ENCODE data around the gene IL18BP.

IL18BP gene

DNA sequence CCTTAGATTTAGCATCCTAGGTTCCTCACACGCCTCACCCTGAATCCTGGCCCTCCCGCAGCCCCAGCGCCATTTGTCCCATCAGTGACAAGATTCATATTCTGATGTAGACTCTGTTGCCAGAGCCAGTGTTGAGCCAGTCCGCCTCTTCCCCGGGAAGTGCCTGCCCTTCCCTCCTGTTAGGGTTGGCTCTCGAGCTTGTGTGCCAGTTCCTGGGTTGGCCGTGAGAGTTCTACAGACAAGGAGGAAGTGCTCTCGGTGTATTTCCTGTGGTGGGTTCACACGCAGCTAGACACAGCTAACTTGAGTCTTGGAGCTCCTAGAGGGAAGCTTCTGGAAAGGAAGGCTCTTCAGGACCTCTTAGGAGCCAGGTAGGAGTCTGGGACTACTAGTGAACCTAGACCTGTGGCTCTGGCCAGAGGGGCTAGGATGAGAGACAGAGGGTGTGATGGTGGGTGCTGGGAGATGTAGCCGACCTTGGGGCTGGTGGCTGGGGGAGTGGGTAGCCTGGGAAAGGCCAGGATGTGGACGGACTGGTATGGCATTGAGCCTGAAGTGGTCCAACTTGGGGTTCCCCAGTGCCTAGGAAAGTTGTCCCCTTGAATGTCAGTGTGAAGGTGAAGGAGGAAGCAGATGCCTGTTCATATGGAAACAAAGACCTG, at the start of gene IL18BP:
IL18BP (plus strand) TSS at position 261 of the 662 bp plus-strand sequence. CDS start 1,076 bp downstream, outside the sequence.
- no peak for TF ChIP-seq GATA1 (IDR thresholded peaks at IDR 0.05; ENCODE audit: low read depth, low read length)
- TF ChIP-seq POLR2A (IDR thresholded peaks at IDR 0.05; ENCODE audit: low read length): no peak
- DNase-seq: no peak

DNA sequence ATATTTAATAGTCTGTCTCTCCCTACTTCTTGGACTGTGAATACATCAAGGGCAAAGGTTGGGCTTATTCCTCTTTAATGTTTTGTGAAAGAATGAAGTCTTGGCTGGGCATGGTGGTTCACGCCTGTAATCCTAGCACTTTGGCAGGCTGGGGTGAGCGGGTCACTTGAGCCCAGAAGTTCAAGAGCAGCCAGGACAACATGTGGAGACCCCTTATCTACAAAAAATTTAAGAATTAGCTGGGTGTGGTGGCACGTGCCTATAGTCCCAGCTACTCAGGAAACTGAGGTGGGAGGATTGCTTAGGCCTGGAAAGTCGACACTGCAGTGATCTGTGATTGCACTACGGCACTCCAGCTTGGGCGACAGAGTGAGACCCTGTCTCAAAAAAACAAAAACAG, 49.7 kb upstream of the IL18BP start:
- DNase-seq: peak; percentile 81 to 91
- no peak for TF ChIP-seq GATA1 (IDR thresholded peaks at IDR 0.05; ENCODE audit: low read depth, low read length)
- TF ChIP-seq POLR2A (IDR thresholded peaks at IDR 0.05; ENCODE audit: low read length): no peak

DNA sequence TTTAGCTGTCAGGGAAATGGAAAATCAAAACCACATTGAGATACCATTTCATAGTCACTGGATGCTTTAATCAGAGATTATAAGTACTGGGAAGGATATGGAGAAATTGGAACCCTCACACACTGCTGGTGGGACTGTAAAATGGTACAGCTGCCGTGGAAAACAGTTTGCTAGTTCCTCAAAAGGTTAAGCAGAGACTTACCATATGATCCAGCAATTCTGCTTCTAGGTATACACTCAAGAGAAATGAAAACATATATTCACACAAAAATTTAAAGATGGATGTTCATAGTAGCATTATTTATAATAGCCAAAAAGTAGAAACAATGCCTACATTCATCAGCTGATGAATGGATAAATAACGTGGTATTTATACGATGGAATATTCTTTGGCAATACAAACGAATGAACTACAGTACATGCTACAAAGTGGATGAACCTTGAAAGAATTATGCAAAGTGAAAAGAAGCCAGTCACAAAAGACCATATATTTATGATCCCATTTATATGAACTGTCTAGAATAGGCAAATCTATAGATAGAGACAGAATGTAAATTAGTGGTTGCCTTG, 46.9 kb upstream of the IL18BP start:
- no peak for DNase-seq
- TF ChIP-seq POLR2A (IDR thresholded peaks at IDR 0.05; ENCODE audit: low read length): no peak
- no peak for TF ChIP-seq GATA1 (IDR thresholded peaks at IDR 0.05; ENCODE audit: low read depth, low read length)

DNA sequence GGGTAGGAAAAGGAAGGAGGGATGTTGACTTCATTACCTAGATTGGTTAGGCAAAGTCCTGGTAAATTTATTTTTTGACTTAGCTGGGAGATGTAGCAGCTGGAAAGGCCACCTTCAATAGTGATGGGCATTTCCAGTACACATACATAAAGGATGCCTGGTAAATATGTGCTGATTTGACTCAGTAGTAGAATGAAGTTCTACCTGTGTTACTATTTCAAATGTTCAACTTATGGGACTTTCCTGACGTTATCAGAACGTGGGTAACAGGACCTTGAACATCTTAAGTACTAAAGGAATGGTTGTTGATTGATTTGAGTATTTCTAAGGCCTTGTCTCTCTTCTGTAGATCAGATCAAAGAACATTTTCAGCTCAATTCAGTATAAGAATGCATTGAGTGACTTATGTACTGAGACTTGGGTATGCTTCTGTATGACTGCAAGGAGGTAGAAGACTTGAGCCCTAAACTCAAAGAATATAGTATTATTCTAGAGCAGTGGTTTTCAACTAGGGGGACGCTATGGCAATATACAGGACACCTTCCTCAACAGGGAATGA, 42.7 kb upstream of the IL18BP start:
- DNase-seq: no peak
- TF ChIP-seq GATA1 (IDR thresholded peaks at IDR 0.05; ENCODE audit: low read depth, low read length) (no peak), POLR2A (IDR thresholded peaks at IDR 0.05; ENCODE audit: low read length) (no peak)

DNA sequence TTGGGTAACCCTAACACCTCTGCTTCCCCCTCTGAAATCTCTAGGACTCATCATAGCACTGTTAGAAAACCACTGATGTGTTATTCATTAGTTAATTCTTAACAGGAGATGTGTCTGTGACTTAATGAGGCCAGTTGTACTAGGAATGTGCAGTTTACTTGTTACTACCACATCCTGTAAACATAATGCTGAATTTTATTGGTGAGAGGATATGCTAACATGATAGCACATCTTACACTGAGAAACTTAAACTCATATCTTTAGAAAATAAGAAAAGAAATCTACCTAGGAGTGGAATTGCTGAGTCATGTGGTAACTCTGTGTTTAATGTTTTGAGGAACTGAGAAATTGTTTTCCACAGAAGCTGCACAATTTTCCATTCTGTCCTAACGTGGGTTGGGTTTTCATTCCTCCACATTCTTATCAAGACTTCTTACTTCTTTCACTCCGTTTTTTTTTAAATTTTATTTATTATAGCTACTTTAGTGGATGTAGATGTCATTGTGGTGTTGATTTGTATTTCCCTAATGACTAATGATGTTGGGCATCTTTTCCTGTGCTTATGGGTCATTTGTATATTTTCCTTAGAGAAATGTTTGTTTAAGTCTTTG, 36.2 kb upstream of the IL18BP start:
- DNase-seq: peak in 1 of 2 experiments; percentile 21
- TF ChIP-seq GATA1 (IDR thresholded peaks at IDR 0.05; ENCODE audit: low read depth, low read length) (no peak), POLR2A (IDR thresholded peaks at IDR 0.05; ENCODE audit: low read length) (no peak)

DNA sequence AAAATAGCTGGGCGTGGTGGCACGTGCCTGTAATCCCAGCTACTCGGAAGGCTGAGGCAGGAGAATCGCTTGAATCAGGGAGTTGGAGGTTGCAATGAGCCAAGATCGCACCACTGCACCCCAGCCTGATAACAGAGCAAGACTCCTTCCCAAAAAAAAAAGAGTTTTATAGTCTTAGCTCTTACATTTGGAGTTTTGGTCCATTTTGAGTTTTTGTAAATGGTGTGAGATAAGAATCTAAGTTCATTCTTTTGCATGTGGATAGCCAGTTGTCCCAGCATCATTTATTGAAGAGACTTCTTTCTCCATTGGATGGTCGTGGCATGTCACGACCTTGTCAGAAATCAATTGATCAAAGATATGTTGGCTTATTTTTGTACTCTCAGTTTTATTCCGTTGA, 35.2 kb upstream of the IL18BP start:
- no peak for DNase-seq
- no peak for TF ChIP-seq POLR2A (IDR thresholded peaks at IDR 0.05; ENCODE audit: low read length)
- TF ChIP-seq GATA1 (IDR thresholded peaks at IDR 0.05; ENCODE audit: low read depth, low read length): no peak

DNA sequence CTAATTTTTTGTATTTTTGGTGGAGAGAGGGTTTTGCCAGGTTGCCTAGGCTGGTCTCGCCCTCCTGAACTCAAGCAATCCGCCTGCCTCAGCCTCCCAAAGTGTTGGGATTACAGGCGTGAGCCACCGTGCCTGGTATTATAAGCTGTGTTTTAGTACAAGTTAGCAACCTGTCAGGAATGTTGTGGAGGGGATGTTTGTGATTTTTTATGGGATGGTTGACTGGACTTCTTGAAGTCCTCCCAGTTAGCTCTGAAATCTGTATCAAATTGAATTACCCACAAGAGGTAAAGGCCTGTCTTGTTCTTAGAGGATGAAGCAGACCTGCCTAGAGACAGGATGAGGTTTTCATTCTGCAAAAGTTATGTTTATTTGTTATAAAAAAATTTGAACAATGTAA, 34.1 kb upstream of the IL18BP start:
- no peak for TF ChIP-seq POLR2A (IDR thresholded peaks at IDR 0.05; ENCODE audit: low read length)
- no peak for TF ChIP-seq GATA1 (IDR thresholded peaks at IDR 0.05; ENCODE audit: low read depth, low read length)

DNA sequence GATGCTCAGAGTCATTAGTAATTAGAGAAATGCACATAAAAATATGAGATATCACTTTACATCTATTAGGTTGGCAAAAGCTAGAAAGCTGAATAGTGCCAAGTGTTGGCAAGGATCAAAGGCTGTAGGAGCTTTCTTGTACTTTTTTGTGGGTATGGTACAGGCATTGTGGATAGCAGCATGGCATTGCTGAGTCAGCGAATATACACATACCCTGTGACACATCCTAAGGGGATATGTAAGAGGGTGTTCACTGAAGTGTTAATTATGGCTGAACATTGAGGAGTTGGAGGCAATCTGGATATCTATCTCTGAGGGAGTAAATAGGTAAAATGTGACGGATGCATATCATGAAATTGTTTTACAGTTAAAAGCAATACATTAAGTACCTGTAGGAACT, 27.0 kb upstream of the IL18BP start:
- TF ChIP-seq POLR2A (IDR thresholded peaks at IDR 0.05; ENCODE audit: low read length) (no peak), GATA1 (IDR thresholded peaks at IDR 0.05; ENCODE audit: low read depth, low read length) (no peak)
- DNase-seq: peak in 1 of 2 experiments; percentile 15

More for the DNA sequence above, 34.1 kb upstream of the IL18BP start:
- DNase-seq: no peak

DNA sequence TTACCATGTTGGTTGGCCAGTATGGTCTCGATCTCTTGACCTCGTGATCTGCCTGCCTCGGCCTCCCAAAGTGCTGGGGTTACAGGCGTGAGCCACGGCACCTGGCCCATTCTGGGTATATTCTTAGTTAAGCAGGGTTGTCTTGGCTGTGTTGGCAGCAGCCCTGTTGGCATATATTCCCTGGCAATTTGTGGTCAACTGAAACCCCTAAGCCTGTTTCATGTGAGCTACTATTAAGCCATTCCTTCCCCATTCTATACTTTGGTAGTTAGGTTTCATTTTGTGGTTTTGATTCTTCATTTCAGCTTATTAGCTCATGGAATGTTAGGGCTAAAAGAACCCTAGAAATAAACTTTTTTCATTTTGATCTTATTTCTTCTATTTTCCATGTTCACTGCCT, 22.2 kb upstream of the IL18BP start:
- TF ChIP-seq GATA1 (IDR thresholded peaks at IDR 0.05; ENCODE audit: low read depth, low read length) (no peak), POLR2A (IDR thresholded peaks at IDR 0.05; ENCODE audit: low read length) (no peak)
- no peak for DNase-seq

DNA sequence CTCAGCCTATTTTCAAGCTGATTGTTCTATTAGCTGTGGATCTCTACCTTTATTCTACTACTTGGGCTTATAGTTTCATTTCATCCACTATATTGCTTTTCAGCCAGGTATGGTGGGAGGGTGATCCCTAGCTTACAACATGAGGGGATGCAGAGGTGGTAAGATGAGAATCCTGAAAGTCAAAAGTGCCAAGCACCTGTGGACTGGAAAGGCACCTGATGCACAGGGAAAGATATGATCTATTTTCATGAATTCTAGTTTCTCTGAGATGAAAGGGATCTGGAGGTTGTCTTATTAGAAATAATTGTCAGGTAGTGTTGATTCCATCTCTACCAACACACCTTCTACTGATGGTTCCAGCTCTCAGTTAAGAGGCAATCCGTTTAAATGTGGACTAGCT, 21.6 kb upstream of the IL18BP start:
- no peak for DNase-seq
- TF ChIP-seq POLR2A (IDR thresholded peaks at IDR 0.05; ENCODE audit: low read length): no peak
- TF ChIP-seq GATA1 (IDR thresholded peaks at IDR 0.05; ENCODE audit: low read depth, low read length): no peak

DNA sequence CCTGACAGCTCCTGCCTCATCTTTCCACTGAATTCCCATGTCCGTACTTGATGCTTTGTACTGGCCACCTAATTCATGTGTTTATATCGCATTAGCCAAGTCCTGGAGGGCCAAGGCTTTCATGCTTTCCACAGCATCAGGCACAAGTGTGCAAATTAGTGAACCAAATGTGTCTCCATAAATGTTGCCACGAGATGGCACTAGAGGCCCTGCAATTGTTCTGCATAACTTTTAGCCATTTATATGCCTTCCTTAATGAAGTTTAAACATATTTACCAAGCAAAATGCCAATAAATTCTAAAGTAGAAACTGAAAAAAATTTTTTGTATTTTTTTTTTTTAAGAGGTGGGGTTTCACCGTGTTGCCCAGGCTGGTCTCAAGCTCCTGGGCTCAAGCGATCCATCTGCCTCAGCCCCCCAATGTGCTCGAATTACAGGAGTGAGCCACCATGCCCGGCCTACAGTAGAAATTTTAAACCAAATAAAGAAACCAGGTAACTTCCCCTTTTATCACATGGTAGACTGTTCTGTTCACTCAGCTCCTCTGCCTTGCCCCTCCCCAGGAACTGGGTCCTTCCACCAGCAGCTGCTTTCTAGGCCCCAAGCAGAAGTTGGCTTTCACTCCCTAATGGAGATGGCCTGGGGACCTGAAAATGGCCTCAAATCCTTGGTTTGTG, 20.8 kb upstream of the IL18BP start:
- peak; percentile 65 to 83 for DNase-seq
- TF ChIP-seq GATA1 (IDR thresholded peaks at IDR 0.05; ENCODE audit: low read depth, low read length) (no peak), POLR2A (IDR thresholded peaks at IDR 0.05; ENCODE audit: low read length) (no peak)

DNA sequence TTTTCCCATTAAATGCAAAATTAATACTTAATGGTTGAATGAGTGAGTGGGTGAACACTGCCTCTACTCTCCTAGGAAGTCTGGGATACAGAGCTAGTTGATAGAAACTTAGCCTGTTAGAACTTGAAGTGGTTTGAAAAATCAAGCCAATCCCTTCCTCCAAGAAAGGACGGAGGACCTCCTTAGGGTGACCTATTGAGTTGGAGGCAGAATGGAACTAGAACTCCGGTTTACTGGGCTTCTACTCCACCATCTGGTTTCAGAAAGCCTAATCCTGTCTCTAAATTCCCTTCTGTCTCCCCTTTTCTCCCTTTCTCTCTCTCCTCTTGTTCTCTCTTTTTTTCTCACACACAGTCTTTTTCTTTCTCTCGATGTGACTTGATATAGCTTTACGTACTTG, 19.6 kb upstream of the IL18BP start:
- TF ChIP-seq POLR2A (IDR thresholded peaks at IDR 0.05; ENCODE audit: low read length): no peak
- TF ChIP-seq GATA1 (IDR thresholded peaks at IDR 0.05; ENCODE audit: low read depth, low read length): no peak
- DNase-seq: no peak

DNA sequence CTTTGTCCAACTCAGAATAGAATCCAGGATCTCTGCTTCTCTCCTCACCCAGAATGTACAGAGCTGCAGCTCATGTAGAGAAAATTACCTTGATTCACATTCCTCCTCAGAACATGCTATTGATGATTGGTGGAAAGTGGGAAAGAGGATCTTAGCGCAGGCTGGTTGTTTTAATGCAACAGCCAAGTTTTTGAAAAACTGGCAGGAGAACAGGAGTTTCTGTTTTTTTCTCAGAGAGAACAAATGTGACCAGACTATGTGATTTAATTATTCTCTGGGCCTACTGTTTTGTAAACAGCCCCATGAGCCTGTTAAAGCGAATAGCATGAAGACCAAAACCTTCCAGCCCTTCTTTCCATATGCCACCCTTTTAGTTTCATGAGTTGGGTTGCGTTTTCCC, 19.1 kb upstream of the IL18BP start:
- DNase-seq: no peak
- TF ChIP-seq POLR2A (IDR thresholded peaks at IDR 0.05; ENCODE audit: low read length): no peak
- TF ChIP-seq GATA1 (IDR thresholded peaks at IDR 0.05; ENCODE audit: low read depth, low read length): no peak

DNA sequence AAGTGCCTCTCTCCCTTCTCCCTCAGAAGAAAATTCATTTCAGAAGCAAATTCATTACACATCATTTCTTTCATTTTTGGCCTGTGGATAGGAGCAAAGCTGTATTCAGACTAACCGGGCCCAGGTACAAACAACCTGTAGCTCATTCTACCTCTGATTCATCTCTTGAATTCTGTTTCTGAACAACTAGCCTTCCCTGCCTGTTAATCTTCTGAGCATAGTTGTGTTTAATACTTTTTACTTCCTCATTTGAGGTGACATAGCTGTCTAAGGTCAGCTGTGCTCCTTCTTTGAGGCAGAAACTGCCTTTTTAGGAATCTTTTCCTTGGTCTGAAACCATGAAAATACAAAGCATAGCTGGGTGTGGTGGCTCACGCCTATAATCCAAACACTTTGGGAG, 12.6 kb upstream of the IL18BP start:
- DNase-seq: no peak
- TF ChIP-seq GATA1 (IDR thresholded peaks at IDR 0.05; ENCODE audit: low read depth, low read length) (no peak), POLR2A (IDR thresholded peaks at IDR 0.05; ENCODE audit: low read length) (no peak)
